Measurements from ENCODE around the gene TMEM132D. TPM values are rescaled to one million over a fixed set of nuclear protein-coding genes. Genes with fewer than 3 reads are reported as not detected.

The TMEM132D gene
- total RNA-seq, 2 experiments from 2014 or later = not detected

- Mint-ChIP-seq H3K4me1 (ENCODE audit: low read depth) (no peaks in the 10 kb centered on the region), H3K4me3 (no peak overlapping the region), H3K36me3 (ENCODE audit: low read depth) (no peaks in the 10 kb centered on the region), H3K27me3 (ENCODE audit: low read depth) (no peaks in the 10 kb centered on the region), H3K27ac (no peak overlapping the region), H3K9me3 (ENCODE audit: insufficient read depth) (no peaks in the 10 kb centered on the region)
- POLR2A ChIA-PET = no interaction called here
- CTCF ChIA-PET = no interaction called here
- ATAC-seq = no peak
- no peak for DNase-seq
Measured at GRCh38 chr12:129184127-129184928, 719.5 kb downstream of the TMEM132D start.

DNA sequence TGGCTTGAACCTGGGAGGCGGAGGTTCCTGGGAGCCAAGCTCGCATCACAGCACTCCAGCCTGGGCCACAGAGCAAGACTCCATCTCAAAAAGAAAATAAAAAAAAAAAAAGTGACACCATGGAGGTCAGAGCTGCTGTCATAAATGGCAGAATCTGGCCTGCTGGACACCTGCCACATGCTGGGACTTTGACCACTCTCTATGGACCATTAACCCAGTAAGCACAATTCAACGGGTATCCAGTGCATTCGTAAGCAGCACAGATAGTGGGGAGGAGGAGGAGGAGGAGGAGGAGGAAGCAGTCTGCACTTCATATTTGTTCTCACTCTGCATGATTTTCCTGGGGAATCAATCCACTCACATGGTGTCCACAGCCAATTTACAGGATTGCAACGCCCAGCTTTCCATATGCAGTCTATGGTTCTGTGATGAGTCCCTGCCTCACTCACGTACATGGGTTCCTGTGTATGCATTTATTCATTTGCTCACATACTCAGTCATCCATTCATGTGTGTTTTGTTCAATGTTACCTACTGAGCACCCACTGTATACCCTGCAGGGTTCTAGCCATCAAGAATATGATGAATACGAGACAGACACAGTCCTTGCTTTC lies 723.8 kb downstream of the TMEM132D start:
- Mint-ChIP-seq H3K27me3 (ENCODE audit: low read depth) (no peaks in the 10 kb centered on the region), H3K9me3 (ENCODE audit: insufficient read depth) (no peaks in the 10 kb centered on the region), H3K27ac (no peak overlapping the region), H3K4me3 (no peak overlapping the region), H3K4me1 (ENCODE audit: low read depth) (no peaks in the 10 kb centered on the region), H3K36me3 (ENCODE audit: low read depth) (no peaks in the 10 kb centered on the region)
- POLR2A ChIA-PET = no interaction called here
- DNase-seq = no peak
- ATAC-seq = no peak
- CTCF ChIA-PET = no interaction called here

GRCh38 chr12:129169928-129170327 lies 733.9 kb downstream of the TMEM132D start:
- H3K4me1 Mint-ChIP-seq (ENCODE audit: low read depth) = no peaks in the 10 kb centered on the region
- ATAC-seq = no peak
- no peak overlapping the region for H3K4me3 Mint-ChIP-seq
- no peaks in the 10 kb centered on the region for H3K36me3 Mint-ChIP-seq (ENCODE audit: low read depth)
- CTCF ChIA-PET = no interaction called here
- H3K9me3 Mint-ChIP-seq (ENCODE audit: insufficient read depth) = no peaks in the 10 kb centered on the region
- no peak overlapping the region for H3K27ac Mint-ChIP-seq
- POLR2A ChIA-PET = no interaction called here
- no peaks in the 10 kb centered on the region for H3K27me3 Mint-ChIP-seq (ENCODE audit: low read depth)
- DNase-seq = no peak

DNA sequence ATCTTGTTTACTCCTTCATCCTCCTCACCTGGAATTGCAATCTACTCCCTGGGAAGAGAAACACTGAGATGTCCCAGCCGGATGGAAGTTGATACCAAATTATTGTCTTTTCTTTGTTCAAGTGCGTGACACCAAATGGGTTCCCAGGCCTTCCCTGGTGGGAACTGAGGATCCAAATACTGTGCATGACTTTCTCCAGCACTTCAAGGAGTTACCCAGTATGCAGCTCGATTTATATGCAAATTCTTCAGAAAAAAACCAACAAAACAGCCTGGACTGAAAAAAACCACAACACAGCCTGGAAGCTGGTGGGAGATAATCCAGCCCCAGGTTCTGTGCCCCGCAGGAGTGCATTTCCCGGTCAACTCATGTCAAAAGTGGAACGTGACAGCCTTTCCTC lies 740.0 kb downstream of the TMEM132D start:
- CTCF ChIA-PET = no interaction called here
- no peak overlapping the region for H3K27ac Mint-ChIP-seq
- H3K27me3 Mint-ChIP-seq (ENCODE audit: low read depth) = no peaks in the 10 kb centered on the region
- ATAC-seq = no peak
- no peaks in the 10 kb centered on the region for H3K9me3 Mint-ChIP-seq (ENCODE audit: insufficient read depth)
- DNase-seq = no peak
- POLR2A ChIA-PET = no interaction called here
- H3K4me3 Mint-ChIP-seq = no peak overlapping the region
- no peaks in the 10 kb centered on the region for H3K4me1 Mint-ChIP-seq (ENCODE audit: low read depth)
- no peaks in the 10 kb centered on the region for H3K36me3 Mint-ChIP-seq (ENCODE audit: low read depth)

DNA sequence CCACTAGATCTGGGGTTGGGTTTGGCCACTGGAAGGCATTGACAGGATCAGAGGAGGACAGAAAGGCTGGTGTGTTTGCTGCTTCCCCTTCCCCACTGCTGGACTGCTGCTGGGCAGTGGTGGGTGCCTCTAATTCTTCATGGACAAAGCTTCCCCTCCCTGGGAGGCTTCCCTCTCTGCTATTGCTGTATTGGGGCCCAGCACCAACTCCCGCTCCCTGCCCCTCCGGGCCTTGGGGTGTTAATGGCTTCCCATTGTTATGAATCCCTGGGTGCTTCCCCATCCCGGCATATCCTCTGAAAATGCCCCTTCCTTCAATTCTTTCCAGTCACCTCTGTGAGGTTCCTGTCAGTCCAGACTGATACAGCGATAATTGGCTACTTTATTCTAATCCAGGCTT lies 740.4 kb downstream of the TMEM132D start:
- Mint-ChIP-seq H3K4me3 (no peak overlapping the region), H3K27me3 (ENCODE audit: low read depth) (no peaks in the 10 kb centered on the region), H3K27ac (no peak overlapping the region), H3K4me1 (ENCODE audit: low read depth) (no peaks in the 10 kb centered on the region), H3K9me3 (ENCODE audit: insufficient read depth) (no peaks in the 10 kb centered on the region), H3K36me3 (ENCODE audit: low read depth) (no peaks in the 10 kb centered on the region)
- DNase-seq (no peak), ATAC-seq (no peak)
- POLR2A ChIA-PET = no interaction called here
- CTCF ChIA-PET = no interaction called here

GRCh38 chr12:129162805-129163204 lies 741.0 kb downstream of the TMEM132D start:
- POLR2A ChIA-PET = no interaction called here
- Mint-ChIP-seq H3K27me3 (ENCODE audit: low read depth) (no peaks in the 10 kb centered on the region), H3K36me3 (ENCODE audit: low read depth) (no peaks in the 10 kb centered on the region), H3K9me3 (ENCODE audit: insufficient read depth) (no peaks in the 10 kb centered on the region), H3K27ac (no peak overlapping the region), H3K4me1 (ENCODE audit: low read depth) (no peaks in the 10 kb centered on the region), H3K4me3 (no peak overlapping the region)
- CTCF ChIA-PET = no interaction called here
- DNase-seq = no peak
- ATAC-seq = no peak

GRCh38 chr12:129161511-129161910 lies 742.3 kb downstream of the TMEM132D start:
- Mint-ChIP-seq H3K4me3 (no peak overlapping the region), H3K36me3 (ENCODE audit: low read depth) (no peaks in the 10 kb centered on the region), H3K4me1 (ENCODE audit: low read depth) (no peaks in the 10 kb centered on the region), H3K27ac (no peak overlapping the region), H3K9me3 (ENCODE audit: insufficient read depth) (no peaks in the 10 kb centered on the region), H3K27me3 (ENCODE audit: low read depth) (no peaks in the 10 kb centered on the region)
- CTCF ChIA-PET = no interaction called here
- ATAC-seq (no peak), DNase-seq (no peak)
- POLR2A ChIA-PET = no interaction called here

- no peaks in the 10 kb centered on the region for H3K4me1 Mint-ChIP-seq (ENCODE audit: low read depth)
- CTCF ChIA-PET = no interaction called here
- no peaks in the 10 kb centered on the region for H3K36me3 Mint-ChIP-seq (ENCODE audit: low read depth)
- no peak overlapping the region for H3K4me3 Mint-ChIP-seq
- no peaks in the 10 kb centered on the region for H3K9me3 Mint-ChIP-seq (ENCODE audit: insufficient read depth)
- H3K27me3 Mint-ChIP-seq (ENCODE audit: low read depth) = no peaks in the 10 kb centered on the region
- no peak overlapping the region for H3K27ac Mint-ChIP-seq
- POLR2A ChIA-PET = no interaction called here
- DNase-seq (no peak), ATAC-seq (no peak)
Measured at GRCh38 chr12:129160282-129160681, 743.5 kb downstream of the TMEM132D start.

DNA sequence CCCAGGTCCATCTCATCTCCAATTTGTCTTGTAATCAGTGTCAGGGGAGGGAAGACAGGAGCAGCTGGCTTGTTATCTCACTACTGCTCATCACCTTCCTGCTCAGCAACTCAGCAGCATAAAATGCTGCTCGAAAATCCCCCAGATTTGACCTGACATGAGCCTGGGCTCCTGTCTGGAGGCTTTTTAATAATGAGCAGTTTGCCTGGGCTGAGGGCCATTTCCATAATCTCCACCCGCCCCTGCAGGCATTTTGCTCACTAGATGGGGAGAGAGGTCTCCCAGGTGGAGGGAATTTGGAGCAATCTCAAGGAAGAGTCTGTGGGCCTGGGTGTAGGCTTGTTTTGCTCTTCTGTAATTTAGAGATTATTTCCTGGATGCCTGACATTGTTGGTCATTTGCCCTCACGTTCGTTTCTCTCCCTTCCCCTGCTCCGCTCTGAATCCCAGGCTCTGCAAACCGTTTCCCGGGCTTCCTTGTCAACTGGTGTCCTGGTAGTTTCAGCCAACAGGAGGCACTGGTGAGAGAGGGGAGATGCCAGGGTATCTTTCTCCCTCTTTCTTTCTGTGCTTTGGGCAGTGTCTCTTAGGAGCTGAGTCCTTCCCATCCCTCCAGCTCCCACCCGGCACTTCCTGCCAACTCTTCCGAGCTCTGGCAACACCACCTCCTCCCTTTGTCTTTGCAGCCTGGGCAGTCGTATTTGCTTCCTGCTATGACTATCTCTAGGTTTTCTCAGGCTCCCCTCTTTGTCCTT lies 751.3 kb downstream of the TMEM132D start:
- no peak overlapping the region for H3K4me3 Mint-ChIP-seq
- no peaks in the 10 kb centered on the region for H3K27me3 Mint-ChIP-seq (ENCODE audit: low read depth)
- no peak for DNase-seq
- POLR2A ChIA-PET = no interaction called here
- CTCF ChIA-PET = no interaction called here
- no peaks in the 10 kb centered on the region for H3K36me3 Mint-ChIP-seq (ENCODE audit: low read depth)
- H3K9me3 Mint-ChIP-seq (ENCODE audit: insufficient read depth) = peaks cover 3% of the 10 kb centered on the region
- no peak overlapping the region for H3K27ac Mint-ChIP-seq
- H3K4me1 Mint-ChIP-seq (ENCODE audit: low read depth) = no peaks in the 10 kb centered on the region
- no peak for ATAC-seq

- DNase-seq (no peak), ATAC-seq (no peak)
- H3K27ac Mint-ChIP-seq = no peak overlapping the region
- CTCF ChIA-PET = no interaction called here
- H3K9me3 Mint-ChIP-seq (ENCODE audit: insufficient read depth) = peaks cover 3% of the 10 kb centered on the region
- POLR2A ChIA-PET = no interaction called here
- no peaks in the 10 kb centered on the region for H3K36me3 Mint-ChIP-seq (ENCODE audit: low read depth)
- no peak overlapping the region for H3K4me3 Mint-ChIP-seq
- no peaks in the 10 kb centered on the region for H3K4me1 Mint-ChIP-seq (ENCODE audit: low read depth)
- no peaks in the 10 kb centered on the region for H3K27me3 Mint-ChIP-seq (ENCODE audit: low read depth)
Measured at GRCh38 chr12:129150721-129151120, 753.1 kb downstream of the TMEM132D start.

DNA sequence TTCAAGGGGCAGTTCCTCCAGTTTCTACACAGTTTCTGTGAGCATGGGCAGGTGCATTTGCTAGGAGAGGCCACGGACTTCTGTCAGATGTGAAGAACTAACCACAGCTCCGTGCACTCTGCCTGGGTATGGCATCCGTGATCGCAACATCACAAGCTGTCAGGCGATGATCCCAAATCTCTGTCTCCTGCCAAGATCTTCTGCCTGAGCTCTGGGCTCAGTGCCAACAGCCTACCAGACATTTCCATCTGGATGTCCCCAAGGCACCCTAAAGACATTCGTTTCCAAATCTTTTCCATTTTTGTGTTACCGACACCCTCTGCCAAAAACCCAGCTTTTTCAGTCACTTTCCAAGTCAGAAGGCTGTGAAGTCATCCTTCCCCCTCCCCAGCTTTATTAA lies 758.4 kb downstream of the TMEM132D start:
- no peaks in the 10 kb centered on the region for H3K4me1 Mint-ChIP-seq (ENCODE audit: low read depth)
- ChIA-PET POLR2A (interaction anchor here (0.9 kb wide), 1 partner anchor 10 kb away, joined by 4 read pairs; no protein-coding TSS in a partner anchor), CTCF (no interaction called here)
- DNase-seq = no peak
- no peaks in the 10 kb centered on the region for H3K27me3 Mint-ChIP-seq (ENCODE audit: low read depth)
- H3K9me3 Mint-ChIP-seq (ENCODE audit: insufficient read depth) = peaks cover 3% of the 10 kb centered on the region
- no peak overlapping the region for H3K4me3 Mint-ChIP-seq
- no peak overlapping the region for H3K27ac Mint-ChIP-seq
- H3K36me3 Mint-ChIP-seq (ENCODE audit: low read depth) = no peaks in the 10 kb centered on the region
- no peak for ATAC-seq

DNA sequence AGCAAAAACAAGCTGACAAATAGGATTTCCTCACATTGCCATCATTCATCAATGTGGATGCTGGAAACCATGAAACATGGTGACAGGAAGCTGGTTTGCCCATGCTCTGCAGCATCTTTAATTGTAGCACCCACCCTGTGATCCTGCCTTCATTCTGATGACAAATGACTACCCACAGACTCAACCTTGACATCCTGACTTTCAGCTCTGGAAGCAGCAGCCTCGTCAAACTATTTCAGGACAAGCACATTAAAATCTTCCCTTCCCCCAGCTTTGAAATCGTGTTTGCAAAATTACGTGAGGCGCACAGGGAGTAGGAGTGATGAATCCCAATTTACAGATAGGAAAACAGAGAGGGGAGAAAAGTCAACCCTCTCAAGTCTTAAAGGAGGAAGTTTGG lies 765.0 kb downstream of the TMEM132D start:
- Mint-ChIP-seq H3K27me3 (ENCODE audit: low read depth) (no peaks in the 10 kb centered on the region), H3K36me3 (ENCODE audit: low read depth) (no peaks in the 10 kb centered on the region), H3K9me3 (ENCODE audit: insufficient read depth) (no peaks in the 10 kb centered on the region), H3K27ac (no peak overlapping the region), H3K4me3 (no peak overlapping the region), H3K4me1 (ENCODE audit: low read depth) (no peaks in the 10 kb centered on the region)
- ChIA-PET CTCF (no interaction called here), POLR2A (no interaction called here)
- DNase-seq (no peak), ATAC-seq (no peak)
